ENCODE results near the gene CBR4.
A peak's percentile ranks its signal among the peaks of the same experiment; 100 is the strongest.

Gene CBR4

DNA sequence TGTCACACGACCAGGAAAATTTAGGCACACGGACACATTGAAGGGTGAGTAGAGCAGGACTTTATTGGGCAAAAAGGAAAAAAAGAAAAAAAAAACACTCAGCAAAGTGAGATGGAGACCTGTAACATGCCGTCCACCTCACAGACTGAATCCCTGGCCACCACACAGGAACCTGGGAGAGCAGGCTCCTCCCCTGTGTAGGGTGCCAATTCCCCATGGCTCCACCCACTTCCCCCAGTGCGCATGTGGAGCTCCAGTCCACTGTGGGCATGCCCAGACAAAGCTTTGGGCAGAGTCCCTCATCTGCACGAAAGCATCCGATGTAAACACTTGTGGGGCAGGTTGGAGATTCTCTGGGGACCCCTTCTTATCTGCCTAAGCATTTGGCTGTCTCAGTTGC, 23.6 kb upstream of the CBR4 start:
- DNase-seq (ENCODE audit: low read depth in 2 of 2): no peak

DNA sequence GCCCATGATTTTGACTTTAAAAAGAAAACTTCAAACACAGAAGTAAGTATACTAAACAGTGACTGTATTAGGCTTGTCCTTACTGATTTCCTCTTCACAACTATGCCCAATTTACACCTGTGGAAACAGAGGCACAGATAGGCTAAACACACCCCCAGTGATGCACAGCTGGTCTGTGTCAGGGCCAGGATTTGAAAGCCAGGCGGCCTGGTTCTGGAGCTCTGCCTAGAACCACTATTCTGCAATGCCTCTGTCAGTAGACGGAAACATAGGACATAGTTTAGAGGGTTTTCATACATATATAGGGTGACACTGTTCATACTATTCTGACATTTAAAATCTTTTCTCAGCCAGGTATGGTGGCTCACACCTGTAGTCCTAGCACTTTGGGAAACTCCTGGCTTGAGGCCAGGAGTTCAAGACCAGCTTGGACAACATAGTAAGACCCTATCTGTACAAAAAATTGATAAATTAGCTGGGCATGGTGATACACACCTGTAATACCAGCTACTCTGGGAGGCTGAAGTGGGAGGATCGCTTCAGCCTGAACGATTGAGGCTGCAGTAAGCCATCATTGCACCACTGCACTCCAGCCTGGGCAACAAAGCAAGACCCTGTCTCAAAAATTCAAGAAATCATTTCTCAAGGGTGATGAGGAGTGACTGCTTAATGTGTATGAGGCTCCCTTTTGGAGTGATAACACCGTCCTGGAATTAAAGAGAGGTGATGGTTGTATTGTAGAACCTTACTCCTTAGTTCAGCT, 23.0 kb upstream of the CBR4 start:
- DNase-seq (ENCODE audit: low read depth in 2 of 2): no peak

DNA sequence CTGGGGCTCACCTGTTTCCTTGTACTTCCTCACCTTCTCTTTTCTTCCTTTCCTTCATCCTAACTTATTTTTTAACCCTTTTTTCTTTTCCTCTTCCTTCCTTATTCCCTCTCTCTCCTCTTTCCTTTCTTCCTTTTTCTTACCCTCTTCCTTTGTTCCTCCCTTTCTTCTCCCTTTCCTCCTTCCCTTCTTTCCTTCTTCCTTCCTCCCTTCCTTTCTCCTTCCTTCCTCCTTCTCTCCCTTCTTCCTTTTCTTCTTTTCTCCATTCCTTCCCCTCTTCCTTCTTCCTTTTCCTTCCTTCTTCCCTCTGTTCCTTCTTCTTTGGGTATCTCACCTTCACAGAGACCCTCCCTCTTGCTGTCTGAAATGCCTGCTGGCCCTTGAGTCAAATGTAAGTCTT, 22.1 kb upstream of the CBR4 start:
- no peak for DNase-seq (ENCODE audit: low read depth in 2 of 2)

DNA sequence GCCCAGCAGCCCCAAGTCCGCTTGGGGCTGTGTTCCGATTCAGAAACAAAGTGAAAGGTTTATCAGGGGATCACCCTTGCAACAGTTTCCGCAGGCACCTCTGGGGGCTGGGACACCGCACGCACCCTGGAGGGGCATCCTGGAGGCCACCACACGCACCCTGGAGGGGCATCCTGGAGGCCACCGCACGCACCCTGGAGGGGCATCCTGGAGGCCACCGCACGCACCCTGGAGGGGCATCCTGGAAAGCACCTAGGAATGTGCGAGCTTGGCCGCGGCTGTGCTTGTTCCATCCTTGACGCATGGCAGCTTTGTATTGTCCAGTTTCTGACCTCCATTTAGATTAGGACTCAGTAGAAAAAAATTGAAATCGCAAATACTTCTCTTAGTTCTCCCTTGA, 21.3 kb upstream of the CBR4 start:
- DNase-seq (ENCODE audit: low read depth in 2 of 2): no peak

DNA sequence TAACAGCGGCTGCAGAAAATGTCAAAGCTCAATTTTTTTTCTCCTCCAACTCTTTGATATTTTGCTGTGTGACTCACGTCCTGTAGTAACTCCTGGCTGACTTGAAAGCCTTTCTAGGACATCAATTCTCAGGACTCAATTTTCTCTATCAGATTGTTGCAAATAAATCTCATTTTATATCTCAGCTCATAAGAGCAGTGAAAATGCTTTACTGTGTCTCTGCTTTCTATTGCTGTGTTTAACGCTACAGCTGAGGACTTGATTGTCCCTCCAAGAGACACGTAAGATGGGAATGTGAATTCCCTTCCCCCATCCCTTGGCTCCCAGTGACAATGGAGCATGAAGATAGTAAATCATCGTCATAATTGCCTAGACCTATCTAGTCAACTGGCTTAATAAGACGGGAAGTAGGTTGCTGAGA, 20.5 kb upstream of the CBR4 start:
- DNase-seq (ENCODE audit: low read depth in 2 of 2): no peak

DNA sequence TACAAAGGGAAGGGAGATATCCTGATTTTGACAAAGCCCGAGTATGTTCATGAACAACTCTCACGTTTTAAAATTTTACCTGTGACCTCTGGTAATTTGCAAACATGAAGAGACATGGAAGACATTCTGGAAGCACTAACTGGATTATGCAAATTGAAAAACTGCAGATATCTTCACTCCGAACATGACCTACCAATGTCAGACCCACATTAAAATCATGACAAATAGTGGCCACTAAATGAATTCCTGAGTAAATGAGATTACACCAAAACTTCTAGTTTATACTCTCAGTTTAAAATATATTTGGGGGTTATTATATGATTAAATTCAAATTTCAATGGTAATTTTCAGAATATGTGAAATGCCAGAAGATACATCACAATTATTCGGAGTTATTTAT, 19.9 kb upstream of the CBR4 start:
- no peak for DNase-seq (ENCODE audit: low read depth in 2 of 2)

DNA sequence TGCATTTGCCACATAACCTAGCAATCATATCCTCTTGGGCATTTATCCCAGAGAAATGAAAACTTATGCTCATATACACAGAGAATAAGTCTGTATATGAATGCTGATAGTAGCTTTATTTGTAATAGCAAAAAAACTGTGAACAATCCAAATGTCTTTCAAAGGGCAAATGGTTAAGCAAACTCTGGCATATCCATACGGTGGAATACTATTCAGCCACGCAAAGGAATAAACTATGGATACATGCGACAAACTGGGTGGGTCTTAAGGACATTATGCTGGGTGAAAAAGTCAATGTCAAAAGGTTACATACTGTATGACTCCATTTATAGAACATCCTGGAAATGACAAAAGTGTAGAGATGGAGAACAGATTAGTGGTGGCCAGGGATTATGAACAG, 17.6 kb upstream of the CBR4 start:
- DNase-seq (ENCODE audit: low read depth in 2 of 2): no peak

DNA sequence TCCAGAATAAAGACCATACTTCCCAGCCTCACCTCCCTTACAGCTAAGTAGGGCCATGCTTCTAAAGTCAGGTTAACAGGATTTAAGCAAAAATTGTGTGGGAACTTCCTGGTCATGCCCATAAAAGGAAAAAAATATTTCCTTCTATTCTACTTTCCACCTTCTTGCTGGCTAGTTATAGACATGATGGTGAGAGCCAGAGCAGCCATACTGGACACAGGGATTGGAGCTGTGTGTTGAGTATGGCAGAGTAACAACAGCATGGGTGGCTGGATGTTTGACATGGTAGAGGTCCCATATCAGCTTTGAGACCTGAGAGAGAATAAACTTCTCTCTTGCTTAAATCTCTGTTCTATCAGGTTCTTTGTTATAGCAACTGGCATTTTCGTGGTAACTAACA, 15.1 kb upstream of the CBR4 start:
- no peak for DNase-seq (ENCODE audit: low read depth in 2 of 2)

DNA sequence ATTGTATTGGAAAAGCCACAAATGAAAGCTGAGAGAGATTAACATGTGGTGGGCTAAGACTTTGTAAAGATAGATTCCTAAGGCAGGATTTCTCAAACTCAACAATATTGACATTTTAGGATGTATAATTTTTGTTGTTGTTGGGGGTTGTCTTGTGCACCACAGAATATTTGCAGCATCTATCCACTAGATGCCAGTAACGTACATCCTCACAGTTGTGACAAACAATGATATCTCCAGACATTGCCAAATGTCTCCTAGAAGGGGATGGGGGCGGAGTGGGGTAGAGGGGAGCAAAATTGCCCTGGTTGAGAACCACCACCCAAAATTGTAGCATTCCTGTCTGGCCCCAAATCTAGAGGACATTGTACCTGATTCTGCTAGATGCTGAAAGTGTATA, 14.7 kb upstream of the CBR4 start:
- DNase-seq (ENCODE audit: low read depth in 2 of 2): no peak

DNA sequence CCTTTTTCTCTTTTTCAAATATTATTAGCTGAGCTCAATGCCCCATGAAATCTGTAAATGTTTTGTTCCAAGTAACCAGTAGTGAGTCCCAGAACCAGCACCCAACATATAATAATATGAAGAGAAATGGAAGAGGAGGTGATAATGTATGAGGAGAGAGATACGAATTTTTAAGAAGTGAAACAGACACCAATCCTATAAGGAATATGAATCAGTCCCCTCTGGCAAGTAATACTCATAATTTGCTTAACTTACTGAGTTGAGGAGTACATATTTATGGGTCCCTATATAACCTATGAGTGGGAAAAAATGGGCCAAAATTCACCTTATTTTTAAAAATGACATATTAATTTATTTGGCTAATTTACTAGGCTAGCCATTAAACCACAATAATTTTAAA, 8.4 kb upstream of the CBR4 start:
- no peak for DNase-seq (ENCODE audit: low read depth in 2 of 2)

DNA sequence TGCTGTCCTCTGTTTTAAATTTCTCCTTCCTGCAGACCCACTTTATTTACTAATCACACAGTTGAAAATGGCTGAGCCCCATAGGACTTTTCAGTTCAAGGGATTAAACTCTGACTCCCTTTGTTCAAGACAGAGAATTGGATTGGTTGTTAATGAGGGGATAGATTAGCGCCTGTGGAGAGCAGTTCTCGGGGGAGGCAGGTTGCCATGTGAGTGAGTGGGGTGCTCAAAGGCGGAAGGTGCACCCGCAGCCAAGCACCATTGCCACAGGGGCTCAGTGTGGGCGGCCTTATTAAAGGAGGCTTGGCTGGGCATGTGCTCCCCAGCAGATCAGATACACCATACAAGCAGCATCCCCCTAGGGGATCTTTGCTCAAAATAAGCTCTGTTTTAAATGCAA, 7.9 kb upstream of the CBR4 start:
- DNase-seq (ENCODE audit: low read depth in 2 of 2): no peak

DNA sequence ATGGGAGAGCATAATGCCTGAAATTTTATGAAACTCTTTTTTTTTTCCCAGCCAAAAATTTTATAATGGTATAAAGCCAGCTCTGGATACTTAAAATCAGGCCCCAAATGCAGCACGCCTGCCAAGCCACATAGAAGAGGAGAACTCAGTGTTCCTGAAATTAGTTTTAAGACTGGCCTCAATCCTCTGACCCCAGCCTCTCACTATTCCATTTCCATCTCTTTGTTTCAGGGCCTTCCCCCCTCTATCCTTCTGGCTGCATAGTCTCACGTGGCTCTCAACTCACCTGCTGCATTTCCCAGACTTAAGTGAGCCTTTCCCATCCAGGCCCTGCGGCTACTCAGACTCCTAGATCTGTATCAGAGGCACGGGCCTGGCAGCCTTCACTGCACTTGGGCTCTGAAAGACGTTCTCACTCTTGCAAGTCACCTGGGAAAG, 5.2 kb upstream of the CBR4 start:
- DNase-seq (ENCODE audit: low read depth in 2 of 2): no peak

DNA sequence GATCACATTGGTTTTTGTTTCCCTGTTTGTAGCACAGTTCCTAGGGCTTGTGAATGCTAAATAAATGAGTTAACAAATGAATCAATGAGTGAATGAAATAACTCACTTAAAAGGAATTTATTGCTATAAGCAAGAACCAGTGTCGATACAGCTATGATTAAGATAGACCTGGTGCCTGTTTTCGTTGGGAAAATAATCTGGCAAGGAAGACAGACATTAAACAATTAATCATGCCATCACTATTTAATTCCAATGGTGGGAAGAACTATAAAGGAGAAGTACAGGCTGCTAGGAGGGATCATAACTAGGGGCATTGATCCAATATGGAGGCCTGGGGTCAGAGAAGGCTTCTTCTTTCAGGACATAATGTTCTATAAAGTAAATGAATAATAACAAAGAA, 4.5 kb upstream of the CBR4 start:
- DNase-seq (ENCODE audit: low read depth in 2 of 2): no peak

DNA sequence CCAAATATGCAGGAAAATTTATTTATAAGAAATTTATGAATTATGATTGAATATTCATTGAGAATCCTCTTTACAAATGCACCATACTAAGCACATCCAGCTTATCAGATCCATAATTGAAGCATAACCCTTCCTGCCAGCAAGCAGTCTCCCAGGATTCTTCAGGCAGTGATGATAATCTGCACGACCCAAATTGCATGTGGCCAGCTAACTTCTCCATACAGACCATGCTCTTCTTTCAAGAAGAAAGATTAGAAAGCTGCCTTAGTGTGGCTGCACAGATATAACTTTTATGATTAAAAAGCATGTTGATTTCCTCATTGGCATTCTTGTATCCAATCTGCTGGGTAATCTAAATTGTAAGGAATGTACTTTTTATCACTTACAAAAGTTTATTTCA, 3.3 kb upstream of the CBR4 start:
- DNase-seq (ENCODE audit: low read depth in 2 of 2): no peak

DNA sequence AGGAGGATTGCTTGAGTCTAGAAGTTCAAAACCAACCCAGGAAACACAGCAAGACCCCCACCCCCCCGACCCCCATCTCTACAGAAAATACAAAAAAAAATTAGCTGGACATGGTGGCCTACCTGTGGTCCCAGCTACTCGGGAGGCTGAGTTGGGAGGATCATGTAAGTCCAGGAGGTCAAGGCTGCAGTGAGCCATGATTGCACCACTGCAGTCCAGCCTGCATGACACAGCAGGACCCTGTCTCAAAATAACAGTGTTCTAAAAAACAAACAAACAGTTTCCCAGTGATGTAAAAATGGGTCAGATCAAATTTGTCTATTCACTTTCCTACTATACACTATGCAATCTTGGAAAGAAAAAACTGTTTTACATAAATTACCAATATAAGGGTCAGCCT, 2.0 kb upstream of the CBR4 start:
- no peak for DNase-seq (ENCODE audit: low read depth in 2 of 2)

DNA sequence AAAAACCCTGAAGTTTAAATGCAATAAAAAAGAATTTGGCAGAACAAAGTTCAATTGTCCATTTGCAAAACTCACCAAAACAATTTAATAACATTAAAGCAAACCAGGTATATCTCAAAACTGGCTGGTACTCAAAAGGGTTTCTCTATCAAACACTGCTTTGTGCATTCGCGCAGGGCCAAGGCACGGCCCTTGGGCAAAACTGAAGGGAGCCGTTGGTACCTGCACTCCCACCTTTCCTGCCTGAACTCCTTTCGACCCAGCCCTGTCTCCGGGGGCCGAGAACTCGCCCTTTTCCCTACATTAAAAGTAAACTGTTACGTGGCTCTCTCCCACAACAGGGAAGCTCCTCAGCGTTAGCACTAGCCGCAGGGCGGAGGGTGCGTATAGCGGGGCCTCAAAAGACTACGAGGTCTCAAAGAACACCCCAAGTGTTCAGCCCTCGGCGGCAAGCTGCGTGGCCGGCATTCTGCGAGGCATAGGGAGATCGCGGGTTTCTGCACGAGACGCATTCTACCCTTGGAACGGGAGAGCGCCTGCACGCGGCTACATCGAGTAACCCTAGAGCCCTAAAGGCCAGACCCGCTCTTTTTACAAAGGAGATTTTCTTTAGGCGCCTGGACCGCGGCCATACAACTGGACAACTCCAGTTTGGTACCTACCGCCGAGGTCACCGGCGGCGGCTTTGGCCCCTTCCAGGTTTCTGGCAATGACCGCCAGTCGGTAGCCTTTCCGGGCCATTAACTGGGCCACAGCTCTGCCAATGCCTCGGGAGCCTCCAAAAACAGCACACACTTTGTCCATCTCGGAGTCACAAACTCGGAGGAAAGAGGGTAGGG, 550 bp downstream of the CBR4 start:
- peak; percentile 22 to 34 for DNase-seq (ENCODE audit: low read depth in 2 of 2)

DNA sequence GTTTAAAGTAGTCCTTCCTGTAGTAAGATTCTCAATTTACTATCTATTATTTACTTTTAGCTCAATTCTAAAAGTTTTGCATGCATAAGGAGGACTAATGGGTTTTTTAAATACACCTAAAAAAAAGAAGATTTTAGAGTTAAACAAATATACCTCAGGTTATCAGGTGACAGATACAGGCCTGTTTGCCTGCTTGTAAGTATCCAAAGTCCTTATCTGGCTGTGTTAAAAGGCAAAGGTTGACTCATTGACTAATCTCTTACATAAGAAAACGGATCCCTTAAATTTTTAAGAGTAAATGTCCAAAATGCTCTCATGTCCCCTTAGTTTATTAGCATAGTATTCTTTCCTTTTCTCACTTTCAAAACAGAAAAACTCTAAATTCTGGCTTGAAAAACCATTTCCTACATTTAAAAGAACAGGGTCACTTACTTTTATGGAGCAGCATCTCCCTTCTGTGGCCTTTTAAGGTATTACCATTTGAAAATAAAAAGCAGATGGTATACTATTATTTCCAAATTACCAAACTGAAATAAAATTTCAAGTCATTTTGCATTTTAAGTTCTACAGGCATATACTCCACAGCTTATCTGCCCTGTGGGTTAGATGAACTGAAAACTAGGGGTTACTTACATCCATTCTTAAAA, 4.5 kb downstream of the CBR4 start:
- DNase-seq (ENCODE audit: low read depth in 2 of 2): no peak

DNA sequence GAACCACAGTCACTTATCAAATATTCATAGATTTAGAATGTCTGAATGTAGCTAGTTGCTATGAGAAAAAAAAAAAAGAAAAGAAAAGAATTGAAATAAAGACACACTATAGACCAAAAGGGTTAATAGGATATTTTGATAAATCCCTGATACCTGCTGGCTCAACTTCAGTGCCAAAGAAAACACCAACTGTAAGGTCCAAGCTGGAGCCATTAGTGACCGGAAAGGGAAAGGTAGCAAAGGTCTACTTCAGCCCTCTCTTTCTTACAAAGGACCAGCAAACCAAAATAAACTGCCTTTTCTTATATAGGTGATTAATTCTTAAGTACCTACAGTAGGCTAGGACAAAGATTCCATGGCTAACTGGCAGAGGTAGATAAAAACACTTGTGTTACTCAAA, 9.7 kb downstream of the CBR4 start:
- DNase-seq (ENCODE audit: low read depth in 2 of 2): no peak

DNA sequence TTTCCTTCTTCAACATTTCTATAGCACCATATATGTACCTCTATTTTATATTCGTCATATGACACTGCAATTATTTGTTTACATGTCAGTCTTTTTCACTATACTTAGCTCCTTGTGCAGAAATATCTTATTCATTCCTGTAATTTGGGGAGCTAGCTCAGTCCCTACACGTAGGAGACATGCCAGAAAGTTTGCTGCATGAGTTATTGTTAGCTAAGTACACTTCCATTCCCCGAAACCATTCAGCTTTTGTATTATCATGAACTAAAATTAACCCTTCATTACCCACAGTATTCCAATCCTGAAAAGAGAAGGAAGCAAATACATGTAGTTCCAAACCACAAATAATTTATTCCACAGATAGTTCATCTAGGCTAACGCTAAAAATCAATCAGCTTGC, 10.2 kb downstream of the CBR4 start:
- no peak for DNase-seq (ENCODE audit: low read depth in 2 of 2)

DNA sequence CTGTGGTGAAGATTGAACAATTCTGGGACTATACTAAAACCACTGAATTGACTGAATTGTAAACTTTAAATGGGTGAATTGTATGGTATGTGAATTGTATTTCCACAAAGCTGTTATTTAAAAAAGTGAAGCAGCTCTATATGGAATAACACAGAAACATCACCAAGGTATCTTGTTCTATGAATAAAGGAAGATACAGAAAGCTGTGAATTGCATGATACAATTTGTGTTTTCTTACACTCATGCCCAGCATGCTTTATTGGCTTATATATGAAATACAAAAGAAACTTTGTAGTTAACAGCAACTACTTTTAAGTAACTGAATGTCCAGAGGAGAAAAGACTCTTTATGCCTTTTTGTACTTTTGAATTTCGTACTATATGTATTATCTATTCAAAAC, 11.5 kb downstream of the CBR4 start:
- no peak for DNase-seq (ENCODE audit: low read depth in 2 of 2)

DNA sequence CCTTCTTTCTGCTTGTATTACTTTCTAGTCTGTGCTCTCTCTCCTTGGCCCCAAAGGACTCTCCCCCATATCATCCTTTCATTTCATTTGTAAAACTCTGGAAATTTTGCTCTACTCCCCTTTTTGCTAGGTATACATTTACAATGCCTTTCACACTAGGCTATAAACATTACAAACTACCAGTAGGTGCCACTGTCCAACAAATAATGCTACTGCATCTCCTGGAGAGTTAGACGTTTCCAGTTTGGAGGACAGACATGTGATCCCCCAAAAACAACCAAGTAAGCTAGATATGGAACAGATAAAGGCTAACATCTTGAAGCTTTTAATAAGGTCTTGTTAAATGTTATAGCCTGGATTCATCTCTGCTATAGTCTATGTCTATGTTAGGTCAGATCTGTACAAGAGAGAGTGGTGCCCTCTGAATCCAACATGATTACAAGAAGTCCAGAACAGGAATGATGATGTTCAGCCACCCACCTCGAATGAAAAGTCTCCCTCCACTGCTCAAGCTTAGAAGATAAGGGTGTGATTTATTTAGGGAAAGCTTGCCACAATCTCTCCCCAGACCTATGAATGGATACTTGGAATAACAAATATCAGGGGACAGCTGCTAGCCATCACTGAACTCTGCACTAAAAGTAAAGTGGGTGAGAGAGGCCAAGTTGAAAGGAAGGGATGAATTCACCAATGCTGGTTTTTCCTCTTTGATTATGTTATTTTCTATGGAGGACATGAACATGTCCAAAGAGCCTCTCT, 14.3 kb downstream of the CBR4 start:
- no peak for DNase-seq (ENCODE audit: low read depth in 2 of 2)

DNA sequence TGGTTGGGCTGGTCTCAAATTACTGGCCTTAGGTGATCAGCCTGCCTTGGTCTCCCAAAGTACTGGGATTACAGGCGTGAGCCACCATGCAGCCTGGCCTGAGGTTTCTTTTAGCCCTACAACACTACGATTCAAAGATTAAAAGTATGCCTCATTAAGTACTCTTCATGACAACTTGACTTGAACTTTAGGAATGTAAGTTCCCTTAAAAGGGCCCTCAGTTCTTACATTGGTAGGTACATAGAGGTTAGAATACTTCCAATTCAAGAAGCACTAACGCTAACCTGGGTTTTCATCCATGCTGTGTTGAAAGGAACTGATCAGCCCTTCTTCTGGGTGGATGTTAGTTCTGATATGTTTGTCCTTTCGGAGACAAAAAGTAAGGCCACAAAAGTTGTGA, 15.1 kb downstream of the CBR4 start:
- DNase-seq (ENCODE audit: low read depth in 2 of 2): no peak
